ENCODE measurements around the gene RADIL. TPM values are rescaled to one million over a fixed set of nuclear protein-coding genes. Genes with fewer than 3 reads are reported as not detected.
A peak's percentile ranks its signal among the peaks of the same experiment; 100 is the strongest.

Gene RADIL
- total and polyA plus RNA-seq, 2 donors (not counting 1 experiment from before 2014, with no cell fraction given), result not detected

- DNase-seq (peak; percentile 23), ATAC-seq (ENCODE audit: low read depth) (no peak)
- no peak overlapping the region for H3K4me2 ChIP-seq (replicated peaks; ENCODE audit: low read depth, low read length, poor library complexity, severe bottlenecking)
- H3K4me3 ChIP-seq (ENCODE audit: control extremely low read depth in 1 of 5, extremely low read depth in 1 of 5, insufficient read depth in 1 of 5, low read depth in 2 of 5, low read length in 4 of 5), result no peak overlapping the region
- TF ChIP-seq CTCF (IDR thresholded peaks at IDR 0.05) (no peak), EZH2 (IDR thresholded peaks at IDR 0.05; ENCODE audit: borderline replicate concordance, insufficient read depth, low read depth, low read length, poor library complexity, severe bottlenecking) (no peak)
- H3K36me3 ChIP-seq (replicated peaks in 1 of 2; ENCODE audit: control extremely low read depth in 1 of 2, control insufficient read depth in 1 of 2, extremely low read depth in 1 of 2, insufficient read depth in 2 of 2, low read length in 1 of 2), result no peaks in the 10 kb centered on the region
- Mint-ChIP-seq H3K27me3 (peaks cover 21% of the 10 kb centered on the region), H3K27ac (no peak overlapping the region), H3K4me3 (no peak overlapping the region), H3K9me3 (ENCODE audit: insufficient read depth) (no peaks in the 10 kb centered on the region), H3K4me1 (peaks cover 4% of the 10 kb centered on the region)
- ChIA-PET POLR2A (no interaction called here), CTCF (interaction anchor here (1.2 to 3.2 kb wide), 3 partner anchors 124 to 235 kb away, joined by 3 to 12 read pairs (median 7); no protein-coding TSS in a partner anchor)
- intact Hi-C loops (cut with micrococcal nuclease), result loop anchor here (1.0 kb wide), 1 partner anchor 236 kb away; no protein-coding TSS in a partner anchor
- H2AFZ ChIP-seq (ENCODE audit: insufficient read depth, low read depth, low read length, poor library complexity, severe bottlenecking), result no peak overlapping the region
- H3K4me1 ChIP-seq (ENCODE audit: control insufficient read depth in 2 of 2, insufficient read depth in 2 of 2, low read length in 2 of 2), result no peaks in the 10 kb centered on the region
- H4K20me1 ChIP-seq (ENCODE audit: control insufficient read depth, insufficient read depth, low read length, poor library complexity, severe bottlenecking), result no peaks in the 10 kb centered on the region
- WGBS (ENCODE audit: insufficient coverage), result 80% methylated on average over 1 of the region's 4 CpGs
- H3K79me2 ChIP-seq (ENCODE audit: control insufficient read depth, insufficient read depth, low read length), result no peaks in the 10 kb centered on the region
- H3K9me3 ChIP-seq (ENCODE audit: control extremely low read depth in 1 of 3, control insufficient read depth in 2 of 3, insufficient read depth in 1 of 3, low read length in 2 of 3), result peaks cover 0 to 9% (median 0%) of the 10 kb centered on the region in 3 donors
- no peak overlapping the region for H3K9ac ChIP-seq (ENCODE audit: low read length)
- no peak overlapping the region for H3K27ac ChIP-seq (ENCODE audit: low read length in 2 of 2)
- peaks cover 0 to 4% (median 0%) of the 10 kb centered on the region in 4 experiments for H3K27me3 ChIP-seq (replicated peaks in 1 of 4; ENCODE audit: control extremely low read depth in 1 of 4, control insufficient read depth in 3 of 4, insufficient read depth in 4 of 4, low read length in 3 of 4)
These were observed 34.1 kb downstream of the RADIL start for GRCh38 chr7:4849390-4849789.

- ChIA-PET CTCF (no interaction called here), POLR2A (no interaction called here)
- no peak for ATAC-seq (ENCODE audit: low read depth)
- Histone ChIP-seq H4K20me1 (ENCODE audit: control insufficient read depth, insufficient read depth, low read length, poor library complexity, severe bottlenecking) (no peaks in the 10 kb centered on the region), H3K36me3 (replicated peaks in 1 of 2; ENCODE audit: control extremely low read depth in 1 of 2, control insufficient read depth in 1 of 2, extremely low read depth in 1 of 2, insufficient read depth in 2 of 2, low read length in 1 of 2) (no peaks in the 10 kb centered on the region), H3K9ac (ENCODE audit: low read length) (no peak overlapping the region), H3K27me3 (replicated peaks in 1 of 4; ENCODE audit: control extremely low read depth in 1 of 4, control insufficient read depth in 3 of 4, insufficient read depth in 4 of 4, low read length in 3 of 4) (peaks cover 0 to 4% (median 0%) of the 10 kb centered on the region in 4 experiments), H3K4me1 (ENCODE audit: control insufficient read depth in 2 of 2, insufficient read depth in 2 of 2, low read length in 2 of 2) (no peaks in the 10 kb centered on the region), H3K27ac (ENCODE audit: low read length in 2 of 2) (no peak overlapping the region), H3K9me3 (ENCODE audit: control extremely low read depth in 1 of 3, control insufficient read depth in 2 of 3, insufficient read depth in 1 of 3, low read length in 2 of 3) (peaks cover 0 to 5% (median 0%) of the 10 kb centered on the region in 3 donors), H3K4me2 (replicated peaks; ENCODE audit: low read depth, low read length, poor library complexity, severe bottlenecking) (peak overlapping the region; percentile 13), H3K4me3 (ENCODE audit: control extremely low read depth in 1 of 5, extremely low read depth in 1 of 5, insufficient read depth in 1 of 5, low read depth in 2 of 5, low read length in 4 of 5) (no peak overlapping the region), H2AFZ (ENCODE audit: insufficient read depth, low read depth, low read length, poor library complexity, severe bottlenecking) (no peak overlapping the region), H3K79me2 (ENCODE audit: control insufficient read depth, insufficient read depth, low read length) (no peaks in the 10 kb centered on the region)
- intact Hi-C loops (cut with micrococcal nuclease), result no loop called here
- Mint-ChIP-seq H3K9me3 (ENCODE audit: insufficient read depth) (no peaks in the 10 kb centered on the region), H3K27me3 (peaks cover 28% of the 10 kb centered on the region), H3K4me1 (peaks cover 4% of the 10 kb centered on the region), H3K27ac (no peak overlapping the region), H3K4me3 (no peak overlapping the region)
- WGBS (ENCODE audit: insufficient coverage), result 31% methylated on average over 16 of the region's 18 CpGs
- no peak for TF ChIP-seq EZH2 (IDR thresholded peaks at IDR 0.05; ENCODE audit: borderline replicate concordance, insufficient read depth, low read depth, low read length, poor library complexity, severe bottlenecking)
- TF ChIP-seq CTCF (IDR thresholded peaks at IDR 0.05), result no peak
- DNase-seq, result no peak
These were observed 37.8 kb downstream of the RADIL start for GRCh38 chr7:4845740-4846142.
